ENCODE results near the gene NR2F1. TPM values are rescaled to one million over a fixed set of nuclear protein-coding genes. Genes with fewer than 3 reads are reported as not detected.

The NR2F1 gene
- total RNA-seq, 1 donor from 2014 or later: 181 TPM

DNA sequence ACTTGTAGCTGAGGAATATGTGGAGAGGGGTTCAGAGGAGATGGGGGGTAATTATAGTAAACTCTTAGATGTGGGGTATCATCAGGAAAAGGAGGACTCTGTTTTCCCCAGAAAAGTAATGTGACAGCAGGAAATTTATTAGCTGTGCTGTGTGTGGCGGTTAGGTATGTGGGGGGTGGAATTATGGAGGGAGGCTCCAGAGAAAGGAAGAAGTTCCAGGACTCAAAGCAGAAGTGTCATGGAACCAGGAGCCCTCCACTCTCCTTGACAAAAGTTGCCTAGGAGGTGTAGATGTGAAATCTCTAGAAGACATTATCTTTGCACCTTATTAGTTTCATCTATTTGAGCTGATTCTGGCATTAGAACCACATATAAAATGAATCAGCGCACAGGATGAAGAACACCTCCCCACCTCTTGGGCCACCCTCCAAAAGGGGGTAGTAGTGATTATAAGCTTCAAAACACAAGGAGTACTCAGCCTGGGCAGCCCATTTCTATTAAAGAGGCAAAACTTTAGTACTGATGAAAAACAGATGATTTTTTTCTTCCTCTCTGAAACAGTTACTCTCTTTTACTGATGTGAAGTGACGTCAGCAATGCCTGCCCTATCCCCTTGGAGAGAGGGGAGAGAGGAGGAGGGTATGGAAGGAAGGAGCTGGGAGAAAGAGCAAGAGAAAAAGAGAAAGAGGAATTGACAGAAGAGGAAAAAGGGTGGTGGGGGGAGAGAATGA is 18.2 kb downstream of the NR2F1 start:
- intact Hi-C loops (cut with DNase I): no loop called here
- no peak for DNase-seq (ENCODE audit: low spot score)
- peak; percentile 84 for ATAC-seq

DNA sequence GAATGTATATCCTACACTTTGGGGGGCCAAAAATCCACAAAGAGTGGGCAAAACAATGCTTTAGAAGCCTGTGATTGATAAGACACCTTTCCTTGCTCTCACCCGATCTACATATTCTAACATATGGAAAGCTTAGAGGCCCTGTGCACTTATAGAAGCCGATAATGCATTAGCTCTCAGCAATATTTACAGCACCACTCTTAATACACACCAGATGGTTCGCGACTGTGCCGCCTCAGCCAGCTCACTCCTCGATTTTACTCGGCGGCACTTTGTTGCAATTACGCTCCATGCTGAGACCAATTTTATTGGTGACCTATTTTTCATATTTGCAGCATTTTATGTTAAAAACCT is 18.8 kb downstream of the NR2F1 start:
- DNase-seq (ENCODE audit: low spot score) (no peak), ATAC-seq (no peak)
- intact Hi-C loops (cut with DNase I): no loop called here

GRCh38 chr5:93602241-93603077 is 19.4 kb downstream of the NR2F1 start:
- intact Hi-C loops (cut with DNase I): no loop called here
- ATAC-seq (peak; percentile 3), DNase-seq (ENCODE audit: low spot score) (no peak)

DNA sequence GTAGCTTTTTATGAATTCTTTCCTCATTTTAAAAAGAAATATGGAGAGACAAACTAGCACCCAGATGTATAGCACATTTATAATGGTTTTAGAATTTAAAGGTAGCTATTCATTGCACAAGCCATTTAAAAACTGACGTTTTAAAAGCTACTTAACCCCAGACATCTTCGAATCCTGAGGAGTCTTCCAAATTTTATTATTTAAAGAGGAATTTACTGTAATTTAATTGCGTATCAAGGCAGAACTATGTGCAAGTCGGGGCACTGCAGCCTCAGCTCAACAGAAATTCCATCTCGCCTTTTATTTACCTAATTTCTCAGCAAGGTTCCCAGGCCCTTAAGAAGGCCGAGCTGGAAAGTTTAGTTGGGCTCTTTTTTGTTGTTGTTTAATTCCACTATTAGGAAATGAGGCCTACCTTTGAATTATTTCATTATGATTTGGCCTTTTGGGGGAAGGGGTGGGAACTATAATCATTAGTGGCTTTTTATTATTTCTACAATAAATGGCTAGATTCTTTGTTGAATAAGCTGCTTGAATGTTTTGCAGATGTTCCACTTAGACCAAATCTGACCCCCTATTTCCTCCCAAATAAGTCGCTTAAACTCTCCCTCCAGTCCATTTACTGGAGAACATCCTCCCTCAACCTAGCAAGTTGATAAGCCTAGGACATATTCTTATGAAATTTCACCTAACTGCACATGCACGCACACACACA is 20.2 kb downstream of the NR2F1 start:
- intact Hi-C loops (cut with DNase I): no loop called here
- no peak for ATAC-seq
- DNase-seq (ENCODE audit: low spot score): no peak

DNA sequence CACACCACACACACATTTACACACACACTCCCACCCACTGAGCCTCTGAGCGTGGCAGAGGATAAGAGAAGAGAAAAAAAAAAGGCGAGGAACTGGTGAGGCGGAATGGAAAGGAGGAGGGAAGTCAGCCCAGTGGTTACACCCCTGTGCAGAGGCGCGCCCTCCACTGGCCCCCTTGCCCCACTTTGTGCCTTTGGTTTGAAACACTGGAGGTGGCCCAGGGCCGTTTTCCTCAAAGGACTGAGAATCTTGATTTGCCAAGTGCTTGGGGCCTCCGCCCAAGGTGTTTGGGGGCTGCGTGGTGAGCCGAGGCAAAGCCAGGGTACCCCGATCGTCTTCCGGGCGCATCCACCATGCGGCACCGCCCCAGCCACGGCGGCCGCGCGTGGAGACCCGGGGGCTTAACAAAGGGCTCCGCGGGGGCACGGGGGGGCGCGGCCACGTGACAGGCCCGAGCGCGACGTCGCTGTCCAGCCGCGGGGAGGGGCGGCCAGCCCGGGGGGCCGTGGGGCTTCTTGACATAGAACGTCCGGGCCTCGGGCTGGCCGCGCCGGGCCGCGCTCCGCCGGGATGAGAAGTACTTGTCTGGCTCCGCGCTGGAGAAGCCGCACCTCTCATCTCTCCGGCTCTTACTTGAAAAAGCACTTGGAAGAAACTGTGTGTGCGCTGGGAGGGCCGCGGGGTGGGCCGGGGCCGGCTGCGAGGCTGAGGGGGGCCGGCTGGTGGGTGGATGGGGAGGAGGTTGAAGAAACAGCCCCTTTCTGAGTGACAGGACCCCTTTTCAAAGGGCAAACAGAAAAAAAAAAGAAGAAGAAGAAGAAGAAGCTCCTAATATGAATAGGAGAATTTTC is 21.0 kb downstream of the NR2F1 start:
- peak; percentile 43 for ATAC-seq
- intact Hi-C loops (cut with DNase I): no loop called here
- peak; percentile 76 for DNase-seq (ENCODE audit: low spot score)

DNA sequence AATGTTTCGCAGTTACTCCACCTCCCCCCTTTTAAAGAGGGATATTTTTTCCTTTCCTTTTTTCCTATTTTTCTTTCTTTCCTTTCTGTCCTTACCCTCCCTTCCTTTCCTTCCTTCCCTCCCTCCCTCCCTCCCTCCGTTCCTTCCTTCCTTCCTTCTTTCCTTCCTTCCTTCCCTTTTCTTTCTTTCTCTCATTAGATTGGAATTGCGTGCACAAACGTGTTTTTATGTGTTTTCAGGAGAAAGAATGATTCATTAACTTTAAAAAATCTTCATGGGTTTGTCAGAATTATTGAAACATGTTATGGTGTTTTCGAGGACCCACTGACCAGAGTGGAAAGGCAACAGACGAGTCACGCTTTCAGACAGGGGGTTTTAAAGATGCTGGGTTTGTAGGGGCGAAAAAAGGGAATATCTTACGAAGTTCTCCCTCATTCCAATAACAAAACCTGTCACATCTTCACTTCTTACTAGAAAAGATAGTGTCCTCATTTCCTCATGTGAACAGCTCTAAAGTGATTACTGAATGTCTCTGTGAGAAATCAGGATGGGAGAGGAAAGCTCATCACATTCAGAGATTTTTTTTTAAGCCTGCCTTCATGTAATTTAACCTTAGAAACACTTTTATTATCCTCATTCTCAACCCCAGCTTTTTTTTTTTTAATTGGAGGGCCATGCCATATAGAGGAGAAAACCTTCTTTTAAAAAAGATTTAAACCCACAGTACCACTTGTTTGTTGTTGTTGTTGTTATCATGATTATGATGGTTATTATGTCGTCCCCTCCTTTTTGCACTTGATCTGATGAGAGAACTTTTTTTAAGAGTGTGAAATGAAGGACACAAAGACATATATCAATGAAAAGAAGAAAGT is 21.9 kb downstream of the NR2F1 start:
- intact Hi-C loops (cut with DNase I): no loop called here
- ATAC-seq: no peak
- DNase-seq (ENCODE audit: low spot score): no peak

DNA sequence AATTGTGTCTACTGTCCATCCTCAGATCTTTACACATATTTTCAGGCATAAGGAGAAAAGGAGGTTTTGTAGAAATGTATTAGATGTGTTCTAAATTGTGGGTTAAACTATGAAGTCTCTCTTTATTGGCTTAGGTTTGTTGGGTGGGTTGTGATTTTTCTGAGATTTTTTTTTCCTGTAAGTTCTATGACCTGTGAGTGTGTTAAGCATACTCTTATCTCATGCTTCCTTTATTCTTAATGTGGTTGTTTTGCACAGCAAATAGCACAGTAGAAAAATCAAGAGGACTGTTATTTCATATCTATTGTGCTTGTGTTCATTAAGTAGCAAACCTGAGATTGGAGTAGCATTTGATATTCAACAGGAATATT is 23.3 kb downstream of the NR2F1 start:
- DNase-seq (ENCODE audit: low spot score): no peak
- ATAC-seq: no peak
- intact Hi-C loops (cut with DNase I): no loop called here

DNA sequence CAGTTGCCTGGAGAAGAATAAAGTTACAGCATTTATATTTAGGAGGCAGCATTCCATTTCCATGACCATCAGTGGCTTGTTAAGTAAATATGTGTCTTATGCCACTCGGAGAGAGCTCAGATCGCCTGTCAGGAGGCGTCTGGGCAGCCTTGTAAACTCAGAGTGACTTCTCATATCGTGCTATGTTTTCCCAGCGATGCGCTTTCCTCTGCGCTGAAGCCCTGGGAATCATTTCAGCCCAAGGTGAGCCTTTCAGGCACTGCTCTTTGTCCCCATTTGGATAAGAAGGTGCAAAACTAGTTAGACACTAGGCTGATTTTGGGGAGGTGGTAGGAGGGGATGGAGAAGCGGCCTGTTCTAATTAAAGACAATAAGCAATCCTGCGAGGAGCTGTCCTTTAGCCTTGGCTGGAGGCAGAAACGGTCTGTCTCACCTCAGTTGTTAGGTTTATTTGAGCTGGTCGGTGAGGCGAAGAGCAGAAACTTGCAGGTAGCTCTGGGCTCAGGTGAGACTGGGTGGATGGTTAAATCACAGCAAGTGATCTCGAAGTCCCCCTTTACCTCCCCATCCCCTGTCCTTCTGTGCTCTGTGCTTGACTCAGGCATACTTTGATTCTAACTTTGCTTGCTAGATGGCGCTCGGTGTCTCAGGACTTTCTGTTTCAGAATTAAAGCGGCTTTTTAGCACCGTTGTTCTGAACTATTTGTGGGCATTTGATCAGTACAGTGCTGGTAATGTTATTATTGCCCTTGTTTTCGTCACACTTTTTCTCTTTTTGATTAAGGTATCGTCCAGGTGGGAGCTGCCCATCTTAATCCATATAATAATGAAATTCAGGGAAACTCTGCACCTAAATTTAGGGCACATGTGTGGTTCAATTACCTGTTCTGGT is 24.6 kb downstream of the NR2F1 start:
- DNase-seq (ENCODE audit: low spot score): no peak
- intact Hi-C loops (cut with DNase I): no loop called here

DNA sequence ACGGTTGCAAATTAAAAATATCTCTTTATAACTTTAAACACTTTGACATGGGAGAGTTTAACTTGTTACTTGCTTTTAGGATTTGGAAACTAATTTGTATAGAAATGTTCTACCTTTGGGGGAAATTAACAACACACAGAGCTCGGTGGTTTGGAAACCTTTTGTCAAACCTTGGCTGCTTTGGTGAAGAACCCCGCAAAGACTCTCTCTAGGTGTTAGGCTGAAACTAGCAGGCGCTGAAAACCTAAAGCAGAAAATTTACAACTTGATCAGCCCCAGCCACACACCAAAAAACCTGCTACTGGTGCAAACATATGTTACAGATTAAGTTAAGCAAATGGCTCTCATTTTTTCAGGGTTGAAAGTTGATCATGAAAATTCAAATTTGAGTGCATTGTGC is 25.8 kb downstream of the NR2F1 start:
- DNase-seq (ENCODE audit: low spot score): no peak
- no peak for ATAC-seq
- intact Hi-C loops (cut with DNase I): no loop called here

More for the DNA sequence above, 24.6 kb downstream of the NR2F1 start:
- ATAC-seq: peak; percentile 54

- no peak for DNase-seq (ENCODE audit: low spot score)
- ATAC-seq: no peak
- intact Hi-C loops (cut with DNase I): no loop called here
These were observed 26.7 kb downstream of the NR2F1 start for GRCh38 chr5:93609762-93610161.

DNA sequence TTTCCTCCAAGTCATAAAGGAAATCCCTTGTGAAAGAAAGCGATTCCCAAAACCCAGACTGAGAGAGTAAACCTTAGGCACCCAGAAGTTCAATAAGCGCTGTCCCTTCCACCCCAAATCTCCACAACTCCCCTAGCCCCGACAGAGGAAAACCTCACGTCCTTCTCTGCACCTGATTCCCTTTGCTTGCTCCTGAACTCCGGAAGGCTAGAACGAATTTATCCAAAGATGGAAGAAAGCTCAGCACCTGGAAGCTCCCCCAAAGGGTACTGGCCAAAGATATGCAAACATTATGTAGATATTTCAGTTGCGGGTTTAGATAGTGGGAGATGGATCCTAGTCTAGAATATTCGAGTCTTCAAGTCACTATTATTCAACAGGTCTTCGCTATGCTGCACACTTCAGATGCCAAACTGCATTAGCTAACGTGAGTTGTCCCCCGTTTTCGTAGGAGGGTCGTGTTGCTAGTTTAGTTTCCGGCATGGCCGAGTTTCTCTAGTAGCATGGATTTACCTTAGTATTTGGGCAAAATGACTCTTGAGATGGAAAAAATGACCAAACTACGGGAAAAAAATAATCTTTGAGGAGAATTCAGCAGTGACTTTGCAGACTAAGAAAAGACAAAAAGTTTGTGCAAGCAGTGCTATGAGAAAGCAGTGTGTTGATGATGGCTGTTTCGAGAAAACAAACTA is 27.7 kb downstream of the NR2F1 start:
- DNase-seq (ENCODE audit: low spot score): no peak
- intact Hi-C loops (cut with DNase I): no loop called here
- ATAC-seq: no peak

- DNase-seq (ENCODE audit: low spot score) (no peak), ATAC-seq (no peak)
- intact Hi-C loops (cut with DNase I): no loop called here
These were observed 28.4 kb downstream of the NR2F1 start for GRCh38 chr5:93611273-93611975.

DNA sequence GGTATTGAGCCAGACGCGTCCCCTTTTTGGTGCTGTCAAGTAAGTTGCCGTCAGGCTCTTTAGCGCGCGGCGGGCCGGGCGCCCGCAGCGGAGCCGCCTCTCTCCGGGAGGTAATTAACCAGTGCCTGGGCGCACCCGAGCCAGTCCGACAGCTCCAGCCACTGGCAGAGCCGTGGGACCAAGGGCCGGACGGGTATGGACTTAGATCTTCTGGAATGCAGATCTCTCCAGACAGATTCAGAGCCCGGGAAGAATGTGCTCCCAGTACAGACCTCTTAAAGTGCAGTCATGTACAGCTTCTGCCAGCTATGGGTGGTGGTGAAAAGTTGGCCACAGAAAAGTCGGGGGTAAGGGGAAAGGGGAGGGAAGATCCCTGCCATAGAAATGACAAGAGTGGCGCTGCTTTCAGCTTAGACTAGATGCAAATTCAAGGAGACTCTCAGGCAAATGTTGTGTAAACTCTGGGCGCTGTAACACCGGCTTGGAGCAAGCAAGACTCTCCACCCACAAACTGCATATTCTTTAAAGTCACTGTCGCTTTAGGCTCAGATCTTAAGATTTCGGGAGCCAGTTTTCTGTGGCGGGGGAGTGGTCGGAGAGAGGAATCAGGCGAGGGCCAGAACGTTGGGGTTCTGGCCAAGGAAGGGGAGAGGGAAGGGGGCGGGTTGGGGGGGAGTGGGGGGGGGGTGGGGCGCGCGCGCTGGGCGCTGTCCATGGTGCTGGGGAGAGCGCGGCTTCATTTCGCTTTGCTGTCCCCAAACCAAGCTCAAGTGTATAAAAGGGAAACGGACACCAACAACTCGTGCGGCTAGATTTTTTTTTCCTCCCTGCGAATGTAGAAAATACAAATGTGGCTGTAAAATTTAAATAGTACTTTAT is 29.2 kb downstream of the NR2F1 start:
- ATAC-seq (peak; percentile 78), DNase-seq (ENCODE audit: low spot score) (peak; percentile 62)
- intact Hi-C loops (cut with DNase I): no loop called here

DNA sequence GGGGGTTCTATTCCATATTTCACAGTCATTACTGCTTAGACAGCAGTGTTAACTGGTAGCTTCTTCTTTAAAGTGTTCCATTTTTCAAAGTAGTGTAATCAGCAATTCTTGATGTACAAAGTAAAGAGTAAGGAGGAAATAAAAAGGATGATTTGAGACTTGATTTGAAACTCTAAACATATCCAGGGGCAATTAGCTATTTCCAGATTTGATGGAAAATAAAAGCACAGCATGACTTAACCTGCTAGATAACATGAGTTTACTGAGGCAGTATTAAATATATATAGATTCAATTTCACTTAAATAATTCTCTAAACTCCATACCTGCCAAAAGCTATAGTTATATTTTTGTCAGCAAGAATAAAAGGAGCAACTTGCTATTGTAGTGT is 29.8 kb downstream of the NR2F1 start:
- intact Hi-C loops (cut with DNase I): no loop called here
- DNase-seq (ENCODE audit: low spot score) (no peak), ATAC-seq (no peak)

GRCh38 chr5:93616538-93617174 is 33.6 kb downstream of the NR2F1 start:
- intact Hi-C loops (cut with DNase I): no loop called here
- no peak for ATAC-seq
- no peak for DNase-seq (ENCODE audit: low spot score)
